GM21825 (cell line): ENCODE results near the gene VANGL1.

Experiments used
- ATAC-seq: cut with Tn5 transposase; IDR thresholded peaks from one replicate; pipeline ENCODE4 v1.9.1; 2021; ENCODE audit warnings: mild to moderate bottlenecking, moderate library complexity; ENCODE audit not compliant: unreplicated experiment

VANGL1 gene

GRCh38 chr1:115729756-115730155 is 88.0 kb downstream of the VANGL1 start:
- ATAC-seq = peak; percentile 93

- no peak for ATAC-seq
These were observed 90.5 kb downstream of the VANGL1 start for GRCh38 chr1:115732316-115732715.

- ATAC-seq = no peak
These were observed 99.0 kb downstream of the VANGL1 start for GRCh38 chr1:115740811-115741210.

GRCh38 chr1:115744646-115745275 is 103.0 kb downstream of the VANGL1 start:
- no peak for ATAC-seq

GRCh38 chr1:115746021-115746690 is 104.4 kb downstream of the VANGL1 start:
- ATAC-seq = no peak
